Stimulated activated memory B cell treated with anti-CD40 and anti-IgM and Interleukin-4, amounts not matched to agents 10 μg/mL and 1 μg/mL and 100 μg/mL, for 72 hours (primary cell): ENCODE results near the gene HAAO.
A peak's percentile ranks its signal among the peaks of the same experiment; 100 is the strongest.

ENCODE experiments used
- ATAC-seq: fragments of 150-1000 bp; cut with Tn5 transposase; 2 replicates; pipeline ENCODE4 v1.10.0; 2021
- H3K27ac Mint-ChIP-seq: one replicate; pipeline ENCODE4 v1.8.0; 2022; ENCODE audit warnings: mild to moderate bottlenecking, mixed read lengths
- H3K27me3 Mint-ChIP-seq: one replicate; pipeline ENCODE4 v1.8.0; 2022; ENCODE audit warnings: mixed read lengths
- H3K36me3 Mint-ChIP-seq: one replicate; pipeline ENCODE4 v1.8.0; 2022; ENCODE audit warnings: mixed read lengths
- H3K4me1 Mint-ChIP-seq: one replicate; pipeline ENCODE4 v1.8.0; 2022; ENCODE audit warnings: mixed read lengths
- H3K4me3 Mint-ChIP-seq: one replicate; pipeline ENCODE4 v1.8.0; 2022; ENCODE audit warnings: mild to moderate bottlenecking, moderate library complexity, mixed read lengths
- H3K9me3 Mint-ChIP-seq: one replicate; pipeline ENCODE4 v1.8.0; 2022; ENCODE audit warnings: mixed read lengths

Gene HAAO

DNA sequence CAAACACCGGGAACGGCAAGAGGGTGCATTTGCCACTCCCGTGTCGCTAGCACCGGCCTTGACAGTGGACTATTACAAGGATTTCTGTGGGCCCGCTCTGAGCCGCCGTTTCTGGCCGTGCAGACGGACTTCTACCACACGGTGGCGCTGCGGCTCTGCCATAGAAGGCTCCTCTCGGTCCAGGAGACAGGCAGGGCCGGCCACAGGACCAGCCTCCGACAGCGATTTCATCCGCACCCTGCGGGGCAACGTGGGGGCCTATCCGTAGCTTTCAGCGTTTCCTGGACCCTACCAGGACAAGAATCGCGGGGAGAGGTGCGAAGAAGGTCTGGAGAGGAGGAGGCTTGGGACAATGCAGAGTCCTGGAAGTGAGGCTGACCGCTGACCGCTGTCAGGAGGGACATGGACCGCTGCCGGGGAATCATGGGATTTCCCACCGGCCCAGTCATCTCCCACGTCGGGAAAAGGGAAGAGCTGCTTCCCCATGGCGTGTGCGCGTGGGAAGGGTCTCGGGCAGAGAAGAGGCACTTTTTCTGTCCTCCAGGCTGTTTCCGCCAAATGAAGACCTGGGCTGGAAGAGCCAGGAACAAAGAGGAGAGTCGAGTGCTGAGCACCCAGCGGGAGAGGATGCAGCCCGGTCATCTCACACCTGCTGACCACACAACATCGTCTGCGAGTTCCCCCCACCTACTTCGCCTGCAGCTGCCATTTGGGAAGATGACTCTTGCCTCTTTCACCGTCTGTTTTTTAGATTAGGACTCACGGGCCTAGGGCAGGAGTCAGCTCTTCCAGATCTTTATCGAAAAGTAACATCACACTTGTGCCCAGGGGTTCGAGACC lies 35.5 kb upstream of the HAAO start:
- H3K36me3 Mint-ChIP-seq = no peaks in the 10 kb centered on the region
- H3K9me3 Mint-ChIP-seq = no peaks in the 10 kb centered on the region
- ATAC-seq = peak; percentile 86
- H3K4me3 Mint-ChIP-seq = peak overlapping the region; percentile 73
- peaks cover 21% of the 10 kb centered on the region for H3K4me1 Mint-ChIP-seq
- peak overlapping the region; percentile 53 for H3K27ac Mint-ChIP-seq
- H3K27me3 Mint-ChIP-seq = no peaks in the 10 kb centered on the region

DNA sequence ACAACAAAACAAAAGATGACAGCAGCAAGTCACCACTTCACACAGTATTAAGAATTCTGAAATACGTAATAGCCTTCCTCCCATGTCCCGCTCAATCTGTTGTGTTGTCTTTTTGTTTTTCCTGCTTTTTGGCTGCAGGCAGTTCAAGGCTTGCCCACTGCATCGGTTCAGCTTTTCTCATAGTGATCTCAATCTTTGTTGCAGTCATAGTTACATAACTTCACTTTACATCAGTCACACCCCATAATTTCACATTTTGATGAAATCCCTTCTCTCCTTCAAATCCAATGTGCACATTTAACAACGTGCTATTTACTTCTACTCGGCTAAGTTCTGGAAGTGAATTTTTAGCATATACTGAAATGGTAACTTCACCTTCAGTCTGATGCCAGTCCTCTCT lies 33.8 kb upstream of the HAAO start:
- no peak for ATAC-seq
- no peaks in the 10 kb centered on the region for H3K27me3 Mint-ChIP-seq
- H3K4me3 Mint-ChIP-seq = no peak overlapping the region
- H3K36me3 Mint-ChIP-seq = no peaks in the 10 kb centered on the region
- H3K27ac Mint-ChIP-seq = no peak overlapping the region
- H3K4me1 Mint-ChIP-seq = peaks cover 21% of the 10 kb centered on the region
- H3K9me3 Mint-ChIP-seq = no peaks in the 10 kb centered on the region

- no peak for ATAC-seq
- H3K4me3 Mint-ChIP-seq = no peak overlapping the region
Observed at GRCh38 chr2:42824454-42824807, 32.0 kb upstream of the HAAO start.

GRCh38 chr2:42823744-42824453 lies 31.5 kb upstream of the HAAO start:
- H3K9me3 Mint-ChIP-seq = peaks cover 5% of the 10 kb centered on the region
- H3K27ac Mint-ChIP-seq = no peak overlapping the region
- H3K27me3 Mint-ChIP-seq = no peaks in the 10 kb centered on the region
- peaks cover 17% of the 10 kb centered on the region for H3K4me1 Mint-ChIP-seq
- ATAC-seq = no peak
- no peak overlapping the region for H3K4me3 Mint-ChIP-seq
- H3K36me3 Mint-ChIP-seq = peaks cover 9% of the 10 kb centered on the region

More at GRCh38 chr2:42824454-42824807, 32.0 kb upstream of the HAAO start:
- peaks cover 4% of the 10 kb centered on the region for H3K36me3 Mint-ChIP-seq
- H3K27ac Mint-ChIP-seq = no peak overlapping the region
- H3K9me3 Mint-ChIP-seq = no peaks in the 10 kb centered on the region
- peaks cover 21% of the 10 kb centered on the region for H3K4me1 Mint-ChIP-seq
- no peaks in the 10 kb centered on the region for H3K27me3 Mint-ChIP-seq

DNA sequence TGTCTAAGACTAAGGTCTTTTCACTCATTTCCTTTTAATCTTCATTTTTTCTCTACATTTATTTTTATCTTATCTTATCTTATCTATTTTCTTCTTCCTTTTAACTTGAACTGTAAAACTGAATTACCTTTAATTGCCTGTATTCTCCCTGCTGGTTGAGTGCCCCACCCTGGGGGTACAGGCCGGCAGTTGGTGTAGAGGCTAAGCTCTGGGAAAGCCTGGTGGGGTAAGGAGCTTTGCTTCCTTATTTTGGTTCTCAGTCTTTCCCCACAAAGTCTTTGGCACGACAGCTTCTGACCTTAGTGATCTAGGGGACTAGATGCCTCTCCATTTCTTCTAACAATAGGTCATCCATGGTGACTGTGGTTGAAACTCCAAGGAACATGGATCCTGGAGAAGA lies 26.8 kb upstream of the HAAO start:
- peaks cover 14% of the 10 kb centered on the region for H3K36me3 Mint-ChIP-seq
- no peak for ATAC-seq
- H3K27me3 Mint-ChIP-seq = no peaks in the 10 kb centered on the region
- no peaks in the 10 kb centered on the region for H3K4me1 Mint-ChIP-seq
- H3K27ac Mint-ChIP-seq = no peak overlapping the region
- peaks cover 8% of the 10 kb centered on the region for H3K9me3 Mint-ChIP-seq
- no peak overlapping the region for H3K4me3 Mint-ChIP-seq

GRCh38 chr2:42815726-42816125 lies 23.3 kb upstream of the HAAO start:
- no peak overlapping the region for H3K27ac Mint-ChIP-seq
- peaks cover 19% of the 10 kb centered on the region for H3K36me3 Mint-ChIP-seq
- no peak overlapping the region for H3K4me3 Mint-ChIP-seq
- H3K4me1 Mint-ChIP-seq = peaks cover 6% of the 10 kb centered on the region
- peaks cover 10% of the 10 kb centered on the region for H3K9me3 Mint-ChIP-seq
- H3K27me3 Mint-ChIP-seq = no peaks in the 10 kb centered on the region
- ATAC-seq = no peak

DNA sequence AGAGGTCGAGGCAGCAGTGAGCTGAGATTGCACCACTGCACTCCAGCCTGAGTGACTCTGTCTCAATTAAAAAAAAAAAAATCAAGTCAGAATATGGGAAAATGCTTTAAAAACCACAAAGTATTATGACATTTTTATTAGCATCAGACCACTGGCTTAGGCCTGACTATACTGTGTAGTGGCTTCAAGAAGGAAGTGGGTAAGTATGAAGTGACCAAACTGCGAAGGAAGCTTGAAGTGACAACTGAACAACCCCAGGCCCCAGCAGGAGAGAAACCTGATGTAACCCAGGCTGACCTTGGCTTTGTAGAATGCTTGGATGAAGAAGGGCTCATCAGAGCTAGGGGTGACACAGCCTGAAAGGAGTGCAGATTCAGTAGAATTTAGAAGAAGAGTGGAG lies 21.4 kb upstream of the HAAO start:
- no peak overlapping the region for H3K27ac Mint-ChIP-seq
- H3K4me1 Mint-ChIP-seq = peaks cover 17% of the 10 kb centered on the region
- no peak for ATAC-seq
- H3K9me3 Mint-ChIP-seq = peaks cover 5% of the 10 kb centered on the region
- H3K4me3 Mint-ChIP-seq = no peak overlapping the region
- no peaks in the 10 kb centered on the region for H3K27me3 Mint-ChIP-seq
- H3K36me3 Mint-ChIP-seq = peaks cover 9% of the 10 kb centered on the region

DNA sequence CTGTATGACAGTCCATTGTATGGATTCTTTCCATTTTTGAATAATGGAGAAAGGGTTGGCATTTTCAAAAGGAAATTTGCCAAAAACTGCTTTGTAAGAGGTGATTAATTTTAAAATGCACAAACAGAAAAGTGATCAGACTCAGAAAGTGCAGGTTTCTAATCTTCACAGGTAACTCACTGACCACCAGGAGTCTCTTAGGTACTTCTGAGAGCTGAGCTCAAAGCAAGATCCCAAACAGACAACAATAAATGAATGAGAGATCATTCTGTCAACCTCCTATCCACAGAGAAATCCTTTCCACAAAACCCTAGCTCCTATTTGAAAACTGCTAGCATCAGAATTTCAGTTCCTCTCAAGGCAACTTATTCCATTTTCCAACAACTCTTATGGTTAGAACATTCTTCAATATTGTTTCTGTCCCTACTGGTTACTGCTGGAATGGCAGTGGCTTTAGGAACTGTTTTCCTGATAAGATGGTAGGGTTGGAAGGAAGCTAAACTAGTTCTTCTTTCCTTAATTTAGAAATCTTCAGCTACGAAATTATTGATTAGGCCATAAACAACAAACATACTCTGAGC lies 20.6 kb upstream of the HAAO start:
- ATAC-seq = no peak
- Mint-ChIP-seq H3K27me3 (no peaks in the 10 kb centered on the region), H3K27ac (no peak overlapping the region), H3K4me1 (peaks cover 17% of the 10 kb centered on the region), H3K4me3 (no peak overlapping the region), H3K36me3 (peaks cover 5% of the 10 kb centered on the region), H3K9me3 (peaks cover 5% of the 10 kb centered on the region)

DNA sequence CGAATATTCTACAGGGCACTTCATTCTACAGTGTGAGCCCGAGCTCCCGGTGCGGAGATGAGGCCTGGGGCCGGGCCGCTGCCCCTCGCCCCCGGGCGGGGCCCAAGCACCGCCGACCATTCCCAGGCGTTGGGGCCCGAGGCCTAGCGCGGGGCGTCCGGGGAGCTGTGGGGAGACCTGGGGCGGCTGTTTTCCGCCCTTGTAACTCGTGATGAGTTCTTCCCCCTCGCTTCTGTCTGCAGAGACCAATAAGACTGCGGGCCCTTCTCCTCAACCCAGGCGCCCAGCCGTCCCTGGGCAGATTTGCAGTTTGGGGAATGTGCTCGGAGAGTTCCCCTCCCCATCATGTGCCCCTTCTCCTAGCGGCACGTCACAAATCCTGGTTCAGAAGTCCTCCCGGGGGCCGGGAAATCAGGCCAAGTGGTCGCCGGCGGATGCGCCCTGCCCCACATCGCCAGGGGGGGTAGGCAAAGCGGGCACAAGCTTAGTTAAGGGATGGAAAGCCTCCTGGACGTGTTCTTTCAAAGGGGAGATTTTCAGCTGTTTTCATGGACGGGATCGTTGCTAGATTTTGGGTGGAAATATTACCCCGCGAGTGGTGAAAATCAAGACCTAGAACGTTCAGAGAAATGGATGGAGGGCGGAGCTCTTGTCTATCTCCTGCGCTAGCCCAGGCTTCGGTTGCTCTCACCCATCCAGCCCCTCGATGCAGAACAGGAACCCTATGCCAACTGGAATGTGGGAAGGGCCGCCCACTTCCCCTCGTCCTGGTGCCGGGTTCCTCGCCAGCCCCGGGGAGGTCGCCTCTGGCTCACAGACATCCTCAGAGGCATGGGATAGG lies 18.8 kb upstream of the HAAO start:
- peak overlapping the region; percentile 90 for H3K4me3 Mint-ChIP-seq
- peaks cover 5% of the 10 kb centered on the region for H3K9me3 Mint-ChIP-seq
- H3K36me3 Mint-ChIP-seq = peaks cover 5% of the 10 kb centered on the region
- H3K27me3 Mint-ChIP-seq = no peaks in the 10 kb centered on the region
- H3K27ac Mint-ChIP-seq = peak overlapping the region; percentile 97
- ATAC-seq = peak; percentile 38
- peaks cover 17% of the 10 kb centered on the region for H3K4me1 Mint-ChIP-seq

GRCh38 chr2:42810121-42810970 lies 18.0 kb upstream of the HAAO start:
- peaks cover 2% of the 10 kb centered on the region for H3K9me3 Mint-ChIP-seq
- ATAC-seq = peak; percentile 94
- H3K27ac Mint-ChIP-seq = peak overlapping the region; percentile 97
- no peaks in the 10 kb centered on the region for H3K27me3 Mint-ChIP-seq
- H3K4me1 Mint-ChIP-seq = peaks cover 17% of the 10 kb centered on the region
- H3K36me3 Mint-ChIP-seq = peaks cover 5% of the 10 kb centered on the region
- peak overlapping the region; percentile 90 for H3K4me3 Mint-ChIP-seq

GRCh38 chr2:42809819-42810120 lies 17.4 kb upstream of the HAAO start:
- H3K27me3 Mint-ChIP-seq = no peaks in the 10 kb centered on the region
- peaks cover 17% of the 10 kb centered on the region for H3K4me1 Mint-ChIP-seq
- ATAC-seq = no peak
- H3K4me3 Mint-ChIP-seq = peak overlapping the region; percentile 60
- H3K27ac Mint-ChIP-seq = peak overlapping the region; percentile 97
- peaks cover 2% of the 10 kb centered on the region for H3K9me3 Mint-ChIP-seq
- H3K36me3 Mint-ChIP-seq = peaks cover 5% of the 10 kb centered on the region

DNA sequence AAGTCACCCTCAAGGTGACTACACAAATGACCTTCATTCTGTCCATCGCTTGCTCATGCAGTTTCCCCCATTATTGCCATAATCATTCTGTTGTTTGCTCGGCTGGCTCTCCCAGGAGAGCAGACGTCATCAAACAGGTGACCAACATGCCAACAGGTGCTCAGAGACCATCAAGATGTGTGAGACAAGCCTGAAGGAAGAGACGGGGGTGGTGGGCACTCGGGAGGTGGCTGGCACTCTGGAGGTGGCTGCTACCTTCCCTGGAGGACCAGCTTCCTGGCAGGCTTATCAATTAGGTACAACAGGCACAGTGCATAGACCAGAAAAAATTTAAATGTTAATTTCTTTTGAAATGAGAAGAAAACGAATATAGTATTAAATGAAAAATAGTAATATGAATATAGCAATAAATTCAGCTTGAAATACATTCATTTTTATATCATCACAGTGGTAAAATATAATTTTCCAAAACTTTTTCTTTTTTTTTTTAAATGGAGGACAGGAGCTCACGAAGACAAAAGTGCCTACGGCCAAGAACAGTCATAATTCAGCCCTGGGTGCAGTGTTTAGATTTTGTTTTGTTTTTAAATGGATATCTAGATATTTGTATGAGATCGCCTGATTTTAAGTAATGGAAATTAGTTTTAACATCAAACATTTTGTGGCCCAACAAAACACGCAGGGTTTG lies 16.9 kb upstream of the HAAO start:
- H3K36me3 Mint-ChIP-seq = peaks cover 5% of the 10 kb centered on the region
- ATAC-seq = no peak
- peak overlapping the region; percentile 66 for H3K4me3 Mint-ChIP-seq
- no peaks in the 10 kb centered on the region for H3K27me3 Mint-ChIP-seq
- H3K9me3 Mint-ChIP-seq = peaks cover 2% of the 10 kb centered on the region
- peak overlapping the region; percentile 97 for H3K27ac Mint-ChIP-seq
- peaks cover 17% of the 10 kb centered on the region for H3K4me1 Mint-ChIP-seq

DNA sequence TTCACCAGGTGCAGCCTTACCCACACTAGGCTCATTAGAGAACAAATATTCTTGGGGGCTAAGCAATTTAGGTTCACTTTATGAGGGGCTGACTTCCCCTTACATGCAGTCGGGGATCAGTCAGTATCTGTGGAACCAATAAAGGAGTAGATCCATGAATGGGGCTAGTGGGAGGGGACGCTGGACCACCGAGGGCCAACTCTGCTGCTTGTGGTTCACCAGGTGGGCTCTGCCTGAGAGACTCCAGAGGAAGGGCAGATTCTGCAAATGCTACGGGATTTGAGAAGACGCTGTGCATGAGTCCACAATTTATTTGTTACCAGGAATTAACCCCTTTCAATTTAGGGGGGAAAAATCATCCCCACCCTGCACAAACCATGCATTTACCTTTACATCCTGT lies 15.9 kb upstream of the HAAO start:
- no peak overlapping the region for H3K27ac Mint-ChIP-seq
- H3K9me3 Mint-ChIP-seq = no peaks in the 10 kb centered on the region
- H3K4me3 Mint-ChIP-seq = no peak overlapping the region
- H3K4me1 Mint-ChIP-seq = peaks cover 17% of the 10 kb centered on the region
- ATAC-seq = no peak
- H3K36me3 Mint-ChIP-seq = no peaks in the 10 kb centered on the region
- no peaks in the 10 kb centered on the region for H3K27me3 Mint-ChIP-seq

GRCh38 chr2:42806786-42807185 lies 14.4 kb upstream of the HAAO start:
- H3K9me3 Mint-ChIP-seq = no peaks in the 10 kb centered on the region

More at GRCh38 chr2:42806786-42807185, 14.4 kb upstream of the HAAO start:
- Mint-ChIP-seq H3K4me3 (no peak overlapping the region), H3K36me3 (peaks cover under 1% of the 10 kb centered on the region), H3K27me3 (no peaks in the 10 kb centered on the region), H3K4me1 (peaks cover 17% of the 10 kb centered on the region), H3K27ac (no peak overlapping the region)
- ATAC-seq = no peak
